Measurements from ENCODE around the gene ROBO2. TPM values are rescaled to one million over a fixed set of nuclear protein-coding genes. Genes with fewer than 3 reads are reported as not detected.

Gene ROBO2
- total and polyA plus RNA-seq, 2 donors from 2014 or later, result 1.3 to 1.6 TPM

DNA sequence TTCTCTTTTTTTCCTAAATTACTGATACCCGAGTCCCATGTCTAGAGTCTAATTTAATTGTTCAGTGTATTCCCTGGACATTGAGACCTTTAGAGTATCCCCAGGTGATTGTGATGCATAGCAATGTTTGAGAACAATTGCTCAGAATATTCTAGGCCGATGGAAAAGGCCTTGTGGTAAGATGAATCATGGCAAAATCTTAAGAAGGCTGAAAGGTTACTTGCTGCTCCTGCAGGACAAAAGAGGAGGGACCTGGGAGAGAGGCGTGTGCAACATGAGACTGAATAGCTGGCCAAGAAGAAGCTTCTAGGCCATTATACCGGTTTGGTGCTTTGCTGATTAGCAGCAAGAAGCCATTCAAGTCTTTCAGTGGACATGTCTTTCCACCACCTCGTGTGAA, 256.6 kb downstream of the ROBO2 start:
- H3K9ac ChIP-seq (ENCODE audit: low read length in 3 of 3), result no peak overlapping the region
- no peak overlapping the region for H3K4me3 ChIP-seq (ENCODE audit: low read length in 3 of 3)
- no peaks in the 10 kb centered on the region for H3K27me3 ChIP-seq (ENCODE audit: control insufficient read depth, insufficient read depth, low read length)
- DNase-seq, result no peak
- no peaks in the 10 kb centered on the region for H3K9me3 ChIP-seq (ENCODE audit: control insufficient read depth in 2 of 3, insufficient read depth in 1 of 3, low read length in 3 of 3)
- FAIRE-seq, result no peak
- H3K4me1 ChIP-seq (ENCODE audit: control insufficient read depth in 2 of 3, insufficient read depth in 2 of 3, low read depth in 1 of 3, low read length in 3 of 3), result no peaks in the 10 kb centered on the region
- TF ChIP-seq, protein P1, sequence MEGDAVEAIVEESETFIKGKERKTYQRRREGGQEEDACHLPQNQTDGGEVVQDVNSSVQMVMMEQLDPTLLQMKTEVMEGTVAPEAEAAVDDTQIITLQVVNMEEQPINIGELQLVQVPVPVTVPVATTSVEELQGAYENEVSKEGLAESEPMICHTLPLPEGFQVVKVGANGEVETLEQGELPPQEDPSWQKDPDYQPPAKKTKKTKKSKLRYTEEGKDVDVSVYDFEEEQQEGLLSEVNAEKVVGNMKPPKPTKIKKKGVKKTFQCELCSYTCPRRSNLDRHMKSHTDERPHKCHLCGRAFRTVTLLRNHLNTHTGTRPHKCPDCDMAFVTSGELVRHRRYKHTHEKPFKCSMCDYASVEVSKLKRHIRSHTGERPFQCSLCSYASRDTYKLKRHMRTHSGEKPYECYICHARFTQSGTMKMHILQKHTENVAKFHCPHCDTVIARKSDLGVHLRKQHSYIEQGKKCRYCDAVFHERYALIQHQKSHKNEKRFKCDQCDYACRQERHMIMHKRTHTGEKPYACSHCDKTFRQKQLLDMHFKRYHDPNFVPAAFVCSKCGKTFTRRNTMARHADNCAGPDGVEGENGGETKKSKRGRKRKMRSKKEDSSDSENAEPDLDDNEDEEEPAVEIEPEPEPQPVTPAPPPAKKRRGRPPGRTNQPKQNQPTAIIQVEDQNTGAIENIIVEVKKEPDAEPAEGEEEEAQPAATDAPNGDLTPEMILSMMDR (IDR thresholded peaks at IDR 0.05; ENCODE audit: borderline replicate concordance, extremely low read depth, insufficient read depth), result no peak
- no peaks in the 10 kb centered on the region for H3K36me3 ChIP-seq (ENCODE audit: control insufficient read depth in 2 of 3, insufficient read depth in 3 of 3, low read length in 3 of 3)
- intact Hi-C loops (cut with DNase I), result no loop called here
- H3K27ac ChIP-seq (ENCODE audit: low read depth in 2 of 2, low read length in 2 of 2), result no peak overlapping the region

- FAIRE-seq (no peak), DNase-seq (no peak)
- intact Hi-C loops (cut with DNase I), result no loop called here
- TF ChIP-seq, protein P1 (IDR thresholded peaks at IDR 0.05; ENCODE audit: borderline replicate concordance, extremely low read depth, insufficient read depth), result no peak
- Histone ChIP-seq H3K27ac (ENCODE audit: low read depth in 2 of 2, low read length in 2 of 2) (no peak overlapping the region), H3K36me3 (ENCODE audit: control insufficient read depth in 2 of 3, insufficient read depth in 3 of 3, low read length in 3 of 3) (no peaks in the 10 kb centered on the region), H3K9ac (ENCODE audit: low read length in 3 of 3) (no peak overlapping the region), H3K27me3 (ENCODE audit: control insufficient read depth, insufficient read depth, low read length) (no peaks in the 10 kb centered on the region), H3K4me3 (ENCODE audit: low read length in 3 of 3) (no peak overlapping the region), H3K4me1 (ENCODE audit: control insufficient read depth in 2 of 3, insufficient read depth in 2 of 3, low read depth in 1 of 3, low read length in 3 of 3) (no peaks in the 10 kb centered on the region), H3K9me3 (ENCODE audit: control insufficient read depth in 2 of 3, insufficient read depth in 1 of 3, low read length in 3 of 3) (no peaks in the 10 kb centered on the region)
These were observed 258.5 kb downstream of the ROBO2 start for GRCh38 chr3:77298417-77298816.

- Histone ChIP-seq H3K36me3 (ENCODE audit: control insufficient read depth in 2 of 3, insufficient read depth in 3 of 3, low read length in 3 of 3) (no peaks in the 10 kb centered on the region), H3K4me1 (ENCODE audit: control insufficient read depth in 2 of 3, insufficient read depth in 2 of 3, low read depth in 1 of 3, low read length in 3 of 3) (no peaks in the 10 kb centered on the region), H3K27ac (ENCODE audit: low read depth in 2 of 2, low read length in 2 of 2) (no peak overlapping the region), H3K4me3 (ENCODE audit: low read length in 3 of 3) (no peak overlapping the region), H3K27me3 (ENCODE audit: control insufficient read depth, insufficient read depth, low read length) (no peaks in the 10 kb centered on the region), H3K9me3 (ENCODE audit: control insufficient read depth in 2 of 3, insufficient read depth in 1 of 3, low read length in 3 of 3) (no peaks in the 10 kb centered on the region), H3K9ac (ENCODE audit: low read length in 3 of 3) (no peak overlapping the region)
- DNase-seq, result no peak
- no peak for FAIRE-seq
- TF ChIP-seq, protein P1 (IDR thresholded peaks at IDR 0.05; ENCODE audit: borderline replicate concordance, extremely low read depth, insufficient read depth), result no peak
- intact Hi-C loops (cut with DNase I), result no loop called here
These were observed 264.2 kb downstream of the ROBO2 start for GRCh38 chr3:77303955-77304699.

DNA sequence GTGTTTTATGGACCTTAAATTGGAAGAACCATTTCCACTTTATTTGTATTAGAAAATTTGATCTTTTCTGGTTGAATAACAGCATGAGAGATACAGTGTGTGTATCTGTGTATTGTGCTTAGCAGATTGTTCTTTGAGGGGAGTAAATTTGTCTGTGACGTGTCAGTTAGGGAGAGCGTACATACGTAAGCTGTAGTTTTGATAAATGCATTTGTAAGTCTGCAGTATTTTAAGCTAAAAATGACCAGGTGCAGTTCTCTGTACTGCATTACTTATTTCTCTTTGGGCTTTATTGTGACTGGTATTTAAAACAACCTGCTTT, 264.8 kb downstream of the ROBO2 start:
- H3K27me3 ChIP-seq (ENCODE audit: control insufficient read depth, insufficient read depth, low read length), result no peaks in the 10 kb centered on the region
- TF ChIP-seq, protein P1 (IDR thresholded peaks at IDR 0.05; ENCODE audit: borderline replicate concordance, extremely low read depth, insufficient read depth), result no peak
- intact Hi-C loops (cut with DNase I), result no loop called here
- H3K9ac ChIP-seq (ENCODE audit: low read length in 3 of 3), result no peak overlapping the region
- H3K27ac ChIP-seq (ENCODE audit: low read depth in 2 of 2, low read length in 2 of 2), result no peak overlapping the region
- DNase-seq (no peak), FAIRE-seq (no peak)
- H3K36me3 ChIP-seq (ENCODE audit: control insufficient read depth in 2 of 3, insufficient read depth in 3 of 3, low read length in 3 of 3), result no peaks in the 10 kb centered on the region
- H3K4me1 ChIP-seq (ENCODE audit: control insufficient read depth in 2 of 3, insufficient read depth in 2 of 3, low read depth in 1 of 3, low read length in 3 of 3), result no peaks in the 10 kb centered on the region
- no peaks in the 10 kb centered on the region for H3K9me3 ChIP-seq (ENCODE audit: control insufficient read depth in 2 of 3, insufficient read depth in 1 of 3, low read length in 3 of 3)
- H3K4me3 ChIP-seq (ENCODE audit: low read length in 3 of 3), result no peak overlapping the region
